Uterus (tissue), 2 donors: Measurements from ENCODE around the gene GPHN.

Experiments
- CTCF ChIP-seq, 4 experiments: fragments of 200-600 bp in 2 of 4; fragments of 450-650 bp in 2 of 4; sonication (generic) in 2 of 4; IDR thresholded peaks; one replicate each; pipeline ENCODE4 v1.5.1; 2016 to 2019; ENCODE audit warnings: antibody characterized with exemption in 4 of 4, mild to moderate bottlenecking in 2 of 4, moderate library complexity in 1 of 4
- POLR2A ChIP-seq, 2 donors: fragments of 450-650 bp; IDR thresholded peaks; one replicate each; pipeline ENCODE4 v1.6.1; 2016; ENCODE audit warnings: antibody characterized with exemption in 2 of 2, mild to moderate bottlenecking in 1 of 2, moderate library complexity in 1 of 2

DNA sequence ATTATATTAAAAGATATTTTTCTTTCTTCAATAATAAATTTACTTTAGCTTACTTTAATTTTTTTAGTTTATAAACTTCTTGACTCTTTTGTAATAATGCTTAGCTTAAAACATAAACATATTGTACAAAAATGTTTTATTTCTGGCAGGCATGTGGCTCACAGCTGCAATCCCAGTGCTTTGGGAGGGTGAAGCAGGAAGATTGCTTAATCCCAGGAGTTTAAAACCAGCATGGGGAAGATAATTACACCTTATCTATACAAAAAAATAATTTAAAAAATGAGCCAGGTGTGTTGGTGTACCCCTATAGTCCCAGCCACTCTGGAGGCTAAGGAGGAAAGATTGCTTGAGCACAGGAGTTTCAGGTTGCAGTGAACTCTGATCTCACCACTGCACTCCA is 120.7 kb downstream of the GPHN start:
- no peak for TF ChIP-seq POLR2A (IDR thresholded peaks at IDR 0.05)
- no peak for TF ChIP-seq CTCF (IDR thresholded peaks at IDR 0.05)
